ENCODE measurements around the gene GNGT2.
A peak's percentile ranks its signal among the peaks of the same experiment; 100 is the strongest.

GNGT2 gene

GRCh38 chr17:49194297-49194607, 16.1 kb downstream of the GNGT2 start:
- intact Hi-C loops (cut with DNase I; ENCODE audit: low total_unique reads) = no loop called here
- TF ChIP-seq, protein P1, sequence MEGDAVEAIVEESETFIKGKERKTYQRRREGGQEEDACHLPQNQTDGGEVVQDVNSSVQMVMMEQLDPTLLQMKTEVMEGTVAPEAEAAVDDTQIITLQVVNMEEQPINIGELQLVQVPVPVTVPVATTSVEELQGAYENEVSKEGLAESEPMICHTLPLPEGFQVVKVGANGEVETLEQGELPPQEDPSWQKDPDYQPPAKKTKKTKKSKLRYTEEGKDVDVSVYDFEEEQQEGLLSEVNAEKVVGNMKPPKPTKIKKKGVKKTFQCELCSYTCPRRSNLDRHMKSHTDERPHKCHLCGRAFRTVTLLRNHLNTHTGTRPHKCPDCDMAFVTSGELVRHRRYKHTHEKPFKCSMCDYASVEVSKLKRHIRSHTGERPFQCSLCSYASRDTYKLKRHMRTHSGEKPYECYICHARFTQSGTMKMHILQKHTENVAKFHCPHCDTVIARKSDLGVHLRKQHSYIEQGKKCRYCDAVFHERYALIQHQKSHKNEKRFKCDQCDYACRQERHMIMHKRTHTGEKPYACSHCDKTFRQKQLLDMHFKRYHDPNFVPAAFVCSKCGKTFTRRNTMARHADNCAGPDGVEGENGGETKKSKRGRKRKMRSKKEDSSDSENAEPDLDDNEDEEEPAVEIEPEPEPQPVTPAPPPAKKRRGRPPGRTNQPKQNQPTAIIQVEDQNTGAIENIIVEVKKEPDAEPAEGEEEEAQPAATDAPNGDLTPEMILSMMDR (IDR thresholded peaks at IDR 0.05) = no peak
- Histone ChIP-seq H3K9me3 (no peaks in the 10 kb centered on the region), H3K36me3 (no peaks in the 10 kb centered on the region), H3K4me1 (peaks cover 0 to 15% (median 7%) of the 10 kb centered on the region in 4 donors), H3K4me3 (no peak overlapping the region), H3K27ac (peak overlapping the region; percentile 96 to 98), H3K27me3 (no peaks in the 10 kb centered on the region)
- DNase-seq = no peak

- no peaks in the 10 kb centered on the region for H3K36me3 ChIP-seq
- TF ChIP-seq, protein P1 (IDR thresholded peaks at IDR 0.05) = no peak
- intact Hi-C loops (cut with DNase I; ENCODE audit: low total_unique reads) = no loop called here
- H3K27me3 ChIP-seq = no peaks in the 10 kb centered on the region
- H3K9me3 ChIP-seq = no peaks in the 10 kb centered on the region
- peak; percentile 62 to 77 for DNase-seq
- H3K4me1 ChIP-seq = peaks cover 0 to 15% (median 7%) of the 10 kb centered on the region in 4 donors
- H3K27ac ChIP-seq = peak overlapping the region; percentile 96 to 98
- peak overlapping the region; percentile 74 to 99 for H3K4me3 ChIP-seq
These were observed 16.7 kb downstream of the GNGT2 start for GRCh38 chr17:49193513-49194296.

DNA sequence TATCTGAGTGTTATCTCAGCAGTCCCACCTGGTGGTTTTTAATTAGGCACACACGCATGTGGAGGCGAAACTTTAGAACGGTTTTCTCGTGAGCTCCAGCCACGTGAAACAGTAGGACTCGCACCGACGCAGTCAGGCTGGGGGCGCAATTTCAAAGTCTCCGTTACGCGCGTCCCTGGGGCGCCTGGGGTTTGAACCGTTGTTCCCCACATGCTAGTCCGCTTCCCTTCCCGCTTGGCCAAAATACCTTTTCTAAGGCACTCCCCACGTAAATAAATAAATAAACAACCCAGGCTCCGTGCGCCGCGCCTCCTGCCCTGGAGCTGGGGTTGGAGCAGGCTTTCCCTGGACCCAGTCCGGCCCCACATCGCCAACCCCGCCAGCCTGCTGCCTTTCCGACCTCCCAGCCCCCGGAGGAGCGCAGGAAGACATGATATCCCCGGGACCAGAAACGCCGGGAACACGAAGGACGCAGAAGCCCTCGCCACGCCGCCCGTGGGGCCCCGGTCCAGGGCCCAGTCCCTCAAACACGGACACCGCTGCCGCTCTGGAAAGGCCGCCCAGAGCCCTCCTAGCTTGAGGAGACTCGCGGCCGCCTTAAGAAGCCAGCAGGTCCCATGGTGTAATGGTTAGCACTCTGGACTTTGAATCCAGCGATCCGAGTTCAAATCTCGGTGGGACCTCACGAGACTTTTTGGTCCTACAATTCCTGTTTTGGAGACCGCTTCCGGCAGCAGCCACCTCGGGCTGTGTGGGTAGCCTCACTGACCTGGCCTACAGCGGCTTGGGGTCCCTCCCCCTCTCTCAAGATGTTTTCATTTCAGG, 18.2 kb downstream of the GNGT2 start:
- H3K4me1 ChIP-seq = peaks cover 0 to 15% (median 7%) of the 10 kb centered on the region in 4 donors
- intact Hi-C loops (cut with DNase I; ENCODE audit: low total_unique reads) = no loop called here
- TF ChIP-seq, protein P1 (IDR thresholded peaks at IDR 0.05) = peak in 1 of 2 experiments; percentile 20
- H3K4me3 ChIP-seq = peak overlapping the region; percentile 74 to 99
- peak; percentile 95 to 97 for DNase-seq
- H3K9me3 ChIP-seq = no peaks in the 10 kb centered on the region
- no peaks in the 10 kb centered on the region for H3K27me3 ChIP-seq
- H3K36me3 ChIP-seq = no peaks in the 10 kb centered on the region
- peak overlapping the region; percentile 96 to 98 for H3K27ac ChIP-seq

DNA sequence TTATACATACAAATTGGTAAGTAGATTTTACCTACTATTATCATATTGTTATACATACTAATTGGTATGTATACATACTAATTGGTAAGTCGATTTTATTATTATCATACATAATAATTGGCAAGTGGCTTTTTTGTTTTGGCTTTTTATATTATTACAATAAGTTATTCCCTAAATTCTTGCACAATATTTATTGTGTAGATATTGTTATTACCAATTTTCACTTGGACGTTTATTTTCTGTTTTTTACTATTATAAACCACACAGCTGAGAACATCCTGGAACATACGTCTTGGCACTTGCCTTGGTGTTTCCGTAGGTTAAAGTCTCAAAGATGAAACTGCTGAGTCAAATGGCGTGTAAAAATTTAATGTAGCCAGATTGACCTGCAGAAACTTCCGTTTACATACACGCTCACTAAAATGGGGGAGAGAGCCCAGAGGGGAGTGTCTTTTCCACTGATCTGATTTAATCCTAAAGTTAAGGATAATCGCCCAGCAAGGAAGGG, 18.9 kb downstream of the GNGT2 start:
- Histone ChIP-seq H3K36me3 (no peaks in the 10 kb centered on the region), H3K9me3 (no peaks in the 10 kb centered on the region), H3K4me3 (peak overlapping the region; percentile 74 to 99), H3K27ac (peak overlapping the region; percentile 96 to 98), H3K27me3 (no peaks in the 10 kb centered on the region), H3K4me1 (peaks cover 0 to 15% (median 7%) of the 10 kb centered on the region in 4 donors)
- no peak for DNase-seq
- TF ChIP-seq, protein P1 (IDR thresholded peaks at IDR 0.05) = no peak
- intact Hi-C loops (cut with DNase I; ENCODE audit: low total_unique reads) = no loop called here

DNA sequence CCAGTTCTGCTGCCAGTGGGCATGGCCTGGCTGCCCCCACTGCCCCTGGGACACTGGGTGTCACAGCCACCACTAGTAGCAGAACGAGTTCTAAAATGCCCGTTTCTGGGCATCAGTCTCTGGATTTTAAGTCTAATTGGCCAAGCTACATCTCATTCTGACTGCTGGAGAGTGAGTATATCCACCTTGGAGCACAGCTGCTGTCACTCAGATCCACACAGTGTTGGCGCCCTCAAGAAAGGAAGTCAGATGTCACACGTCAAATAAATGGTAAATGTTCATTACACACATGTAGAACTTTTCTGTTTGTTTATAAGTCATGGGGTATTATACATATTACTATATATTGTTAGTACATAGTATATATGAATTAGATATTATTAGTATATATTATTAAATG, 19.4 kb downstream of the GNGT2 start:
- no peaks in the 10 kb centered on the region for H3K9me3 ChIP-seq
- TF ChIP-seq, protein P1 (IDR thresholded peaks at IDR 0.05) = no peak
- intact Hi-C loops (cut with DNase I; ENCODE audit: low total_unique reads) = no loop called here

More for the DNA sequence above, 19.4 kb downstream of the GNGT2 start:
- DNase-seq = no peak
- no peak overlapping the region for H3K27ac ChIP-seq
- peaks cover 0 to 2% of the 10 kb centered on the region in 2 donors for H3K27me3 ChIP-seq
- H3K4me3 ChIP-seq = no peak overlapping the region
- H3K36me3 ChIP-seq = no peaks in the 10 kb centered on the region
- peaks cover 0 to 15% (median 7%) of the 10 kb centered on the region in 4 donors for H3K4me1 ChIP-seq

Data from tibial artery (tissue), 4 donors.